Chondrocyte (in vitro differentiated cells): ENCODE measurements around the gene NDUFB5. TPM values are rescaled to one million over a fixed set of nuclear protein-coding genes. Genes with fewer than 3 reads are reported as not detected.

Experiments used
- DNase-seq: peaks from one replicate; pipeline ENCODE4 v3.0.0; 2021; ENCODE audit warnings: mixed read lengths, low spot score
- H3K27ac Mint-ChIP-seq: one replicate; pipeline ENCODE4 v1.8.0; 2021; ENCODE audit warnings: mild to moderate bottlenecking, moderate library complexity, mixed read lengths; ENCODE audit not compliant: unreplicated experiment
- H3K27me3 Mint-ChIP-seq: 2 replicates; pipeline ENCODE4 v1.8.0; 2021; ENCODE audit warnings: low read depth, mixed read lengths
- H3K36me3 Mint-ChIP-seq: 2 replicates; pipeline ENCODE4 v1.8.0; 2021; ENCODE audit warnings: low read depth, mixed read lengths
- H3K4me1 Mint-ChIP-seq: 2 replicates; pipeline ENCODE4 v1.8.0; 2021; ENCODE audit warnings: low read depth, mild to moderate bottlenecking, mixed read lengths
- H3K4me3 Mint-ChIP-seq: one replicate; pipeline ENCODE4 v1.8.0; 2021; ENCODE audit warnings: mild to moderate bottlenecking, moderate library complexity, mixed read lengths; ENCODE audit not compliant: unreplicated experiment
- H3K9me3 Mint-ChIP-seq: 2 replicates; pipeline ENCODE4 v1.8.0; 2021; ENCODE audit warnings: low read depth, mixed read lengths
- CTCF ChIP-seq: fragments of 200-600 bp; sonication (generic); IDR thresholded peaks from 2 replicates; pipeline ENCODE4 v1.5.0; 2021; ENCODE audit warnings: antibody characterized with exemption, mild to moderate bottlenecking, moderate library complexity
- total RNA-seq: library from RNA; stranded (reverse); gene quantifications from 3 replicates; pipeline ENCODE4 v1.2.1, GENCODE V29; 2021

The NDUFB5 gene
- total RNA-seq, 1 donor from 2014 or later, result 58.5 TPM

- DNase-seq, result peak; percentile 87
- H3K4me1 Mint-ChIP-seq, result peaks cover 23% of the 10 kb centered on the region
- H3K9me3 Mint-ChIP-seq, result no peaks in the 10 kb centered on the region
- TF ChIP-seq CTCF, result peak; percentile 74
- no peaks in the 10 kb centered on the region for H3K27me3 Mint-ChIP-seq
- H3K36me3 Mint-ChIP-seq, result no peaks in the 10 kb centered on the region
- peak overlapping the region; percentile 99 for H3K4me3 Mint-ChIP-seq
- H3K27ac Mint-ChIP-seq, result peak overlapping the region; percentile 83
Observed at GRCh38 chr3:179563271-179563783, 41.3 kb upstream of the NDUFB5 start.

- Mint-ChIP-seq H3K36me3 (peaks cover 3% of the 10 kb centered on the region), H3K9me3 (no peaks in the 10 kb centered on the region), H3K27me3 (no peaks in the 10 kb centered on the region), H3K4me1 (peaks cover 21% of the 10 kb centered on the region), H3K4me3 (no peak overlapping the region), H3K27ac (no peak overlapping the region)
- no peak for TF ChIP-seq CTCF
- no peak for DNase-seq
Observed at GRCh38 chr3:179565496-179565895, 39.1 kb upstream of the NDUFB5 start.

- no peak for DNase-seq
- no peak for TF ChIP-seq CTCF
- H3K27ac Mint-ChIP-seq, result no peak overlapping the region
- H3K36me3 Mint-ChIP-seq, result peaks cover 18% of the 10 kb centered on the region
- no peaks in the 10 kb centered on the region for H3K9me3 Mint-ChIP-seq
- H3K27me3 Mint-ChIP-seq, result no peaks in the 10 kb centered on the region
- no peaks in the 10 kb centered on the region for H3K4me1 Mint-ChIP-seq
- H3K4me3 Mint-ChIP-seq, result no peak overlapping the region
Observed at GRCh38 chr3:179580992-179581391, 23.6 kb upstream of the NDUFB5 start.

- H3K9me3 Mint-ChIP-seq, result no peaks in the 10 kb centered on the region
- H3K4me3 Mint-ChIP-seq, result no peak overlapping the region
- H3K4me1 Mint-ChIP-seq, result peaks cover 27% of the 10 kb centered on the region
- H3K27me3 Mint-ChIP-seq, result no peaks in the 10 kb centered on the region
- no peak for DNase-seq
- no peak for TF ChIP-seq CTCF
- peaks cover 24% of the 10 kb centered on the region for H3K36me3 Mint-ChIP-seq
- peak overlapping the region; percentile 69 for H3K27ac Mint-ChIP-seq
Observed at GRCh38 chr3:179589143-179589542, 15.5 kb upstream of the NDUFB5 start.

GRCh38 chr3:179590669-179591068, 13.9 kb upstream of the NDUFB5 start:
- Mint-ChIP-seq H3K4me3 (no peak overlapping the region), H3K4me1 (peaks cover 27% of the 10 kb centered on the region), H3K27me3 (no peaks in the 10 kb centered on the region), H3K36me3 (peaks cover 24% of the 10 kb centered on the region), H3K27ac (peak overlapping the region; percentile 61), H3K9me3 (no peaks in the 10 kb centered on the region)
- no peak for DNase-seq
- TF ChIP-seq CTCF, result no peak
